Transverse colon (tissue), 3 donors: ENCODE results near the gene DUOXA1.

Source experiments
- CTCF ChIP-seq, 5 experiments: fragments of 200-600 bp in 3 of 5; fragments of 450-650 bp in 2 of 5; sonication (generic) in 3 of 5; IDR thresholded peaks; 1 replicate in 2 of 5; 2 replicates in 3 of 5; pipeline ENCODE4 v1.5.1; 2016 to 2017; ENCODE audit warnings: antibody characterized with exemption in 5 of 5, inconsistent platforms in 3 of 5, mild to moderate bottlenecking in 2 of 5, moderate library complexity in 1 of 5
- EP300 ChIP-seq: sonication (generic); formaldehyde crosslinking; IDR thresholded peaks from one replicate; pipeline ENCODE4 v1.6.1; 2017; ENCODE audit warnings: antibody characterized with exemption, low read depth

DNA sequence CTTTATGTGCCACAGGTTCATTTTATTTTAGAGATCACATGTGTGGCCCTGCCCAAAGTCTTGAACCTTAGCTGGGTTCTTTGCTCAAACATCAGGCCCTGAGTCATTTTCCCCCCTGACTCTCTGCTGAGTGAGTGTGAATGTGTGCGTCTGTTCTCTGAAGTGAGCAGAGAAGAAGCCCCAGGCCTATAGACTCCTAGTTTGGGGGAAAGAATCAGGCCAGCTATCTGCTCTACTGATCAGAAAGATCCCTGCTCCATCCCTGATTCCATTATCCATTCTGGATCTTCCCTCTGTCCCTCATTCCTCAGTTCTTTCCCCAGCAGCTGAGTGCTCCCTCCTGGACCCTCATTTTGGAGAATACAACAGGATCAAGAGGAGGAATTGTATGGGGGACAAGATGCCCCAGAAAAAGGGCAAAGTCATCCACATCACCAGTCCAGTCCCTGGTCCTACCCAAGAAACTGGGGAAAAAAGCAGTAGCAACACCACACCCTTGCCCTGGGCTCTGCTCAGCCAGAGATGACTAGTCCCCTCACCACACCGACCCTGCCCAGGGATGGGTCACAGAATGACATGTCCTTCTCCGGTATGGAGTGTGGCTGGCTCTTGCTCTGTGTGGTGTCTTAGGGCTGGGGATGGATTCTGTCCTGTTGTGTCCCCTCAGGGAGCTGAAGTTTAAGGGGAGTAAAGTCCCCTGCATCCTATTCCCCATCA is 3.3 kb upstream of the DUOXA1 start:
- TF ChIP-seq EP300 (no peak), CTCF (IDR thresholded peaks at IDR 0.05) (no peak)
